Measurements from ENCODE around the gene SHMT1.

SHMT1 gene

GRCh38 chr17:18324140-18325050 lies 39.0 kb downstream of the SHMT1 start:
- Mint-ChIP-seq H3K4me1 (peaks cover 11% of the 10 kb centered on the region), H3K27ac (no peak overlapping the region), H3K36me3 (ENCODE audit: low read depth) (peaks cover 59% of the 10 kb centered on the region), H3K9me3 (no peaks in the 10 kb centered on the region), H3K27me3 (ENCODE audit: low read depth) (no peaks in the 10 kb centered on the region), H3K4me3 (no peak overlapping the region)
- TF ChIP-seq, protein P1, sequence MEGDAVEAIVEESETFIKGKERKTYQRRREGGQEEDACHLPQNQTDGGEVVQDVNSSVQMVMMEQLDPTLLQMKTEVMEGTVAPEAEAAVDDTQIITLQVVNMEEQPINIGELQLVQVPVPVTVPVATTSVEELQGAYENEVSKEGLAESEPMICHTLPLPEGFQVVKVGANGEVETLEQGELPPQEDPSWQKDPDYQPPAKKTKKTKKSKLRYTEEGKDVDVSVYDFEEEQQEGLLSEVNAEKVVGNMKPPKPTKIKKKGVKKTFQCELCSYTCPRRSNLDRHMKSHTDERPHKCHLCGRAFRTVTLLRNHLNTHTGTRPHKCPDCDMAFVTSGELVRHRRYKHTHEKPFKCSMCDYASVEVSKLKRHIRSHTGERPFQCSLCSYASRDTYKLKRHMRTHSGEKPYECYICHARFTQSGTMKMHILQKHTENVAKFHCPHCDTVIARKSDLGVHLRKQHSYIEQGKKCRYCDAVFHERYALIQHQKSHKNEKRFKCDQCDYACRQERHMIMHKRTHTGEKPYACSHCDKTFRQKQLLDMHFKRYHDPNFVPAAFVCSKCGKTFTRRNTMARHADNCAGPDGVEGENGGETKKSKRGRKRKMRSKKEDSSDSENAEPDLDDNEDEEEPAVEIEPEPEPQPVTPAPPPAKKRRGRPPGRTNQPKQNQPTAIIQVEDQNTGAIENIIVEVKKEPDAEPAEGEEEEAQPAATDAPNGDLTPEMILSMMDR (IDR thresholded peaks at IDR 0.05; ENCODE audit: unreplicated experiment in 3 of 3): no peak

GRCh38 chr17:18323507-18324139 lies 39.7 kb downstream of the SHMT1 start:
- Mint-ChIP-seq H3K4me1 (peaks cover 18% of the 10 kb centered on the region), H3K36me3 (ENCODE audit: low read depth) (peaks cover 53% of the 10 kb centered on the region), H3K27ac (no peak overlapping the region), H3K9me3 (no peaks in the 10 kb centered on the region), H3K27me3 (ENCODE audit: low read depth) (no peaks in the 10 kb centered on the region), H3K4me3 (no peak overlapping the region)
- TF ChIP-seq, protein P1 (IDR thresholded peaks at IDR 0.05; ENCODE audit: unreplicated experiment in 3 of 3): no peak

DNA sequence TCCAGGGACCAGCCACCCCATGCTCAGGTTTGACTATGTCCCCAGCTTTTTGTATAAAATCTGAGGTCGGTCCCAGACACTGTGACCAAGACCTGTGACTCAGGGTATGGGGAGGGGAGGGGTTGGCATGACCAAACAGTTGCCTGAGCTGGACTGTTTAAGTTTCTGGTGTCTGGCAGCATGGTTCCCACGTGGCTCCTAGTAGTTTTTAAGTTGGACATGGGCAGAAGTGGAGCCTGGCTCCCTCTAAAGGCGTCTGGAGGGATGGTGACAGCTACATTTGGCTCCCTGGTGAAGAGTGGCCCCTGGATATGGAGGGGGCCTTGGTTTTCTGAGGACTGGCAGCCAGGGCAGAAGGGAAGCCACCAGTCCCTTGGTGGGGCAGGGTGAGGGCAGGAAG lies 40.3 kb downstream of the SHMT1 start:
- Mint-ChIP-seq H3K27me3 (ENCODE audit: low read depth) (no peaks in the 10 kb centered on the region), H3K4me1 (peaks cover 22% of the 10 kb centered on the region), H3K9me3 (no peaks in the 10 kb centered on the region), H3K27ac (no peak overlapping the region), H3K4me3 (no peak overlapping the region), H3K36me3 (ENCODE audit: low read depth) (peaks cover 53% of the 10 kb centered on the region)
- TF ChIP-seq, protein P1 (IDR thresholded peaks at IDR 0.05; ENCODE audit: unreplicated experiment in 3 of 3): no peak

GRCh38 chr17:18322522-18322921 lies 40.8 kb downstream of the SHMT1 start:
- TF ChIP-seq, protein P1 (IDR thresholded peaks at IDR 0.05; ENCODE audit: unreplicated experiment in 3 of 3): no peak
- H3K27ac Mint-ChIP-seq: no peak overlapping the region
- peaks cover 25% of the 10 kb centered on the region for H3K4me1 Mint-ChIP-seq
- no peaks in the 10 kb centered on the region for H3K9me3 Mint-ChIP-seq
- H3K27me3 Mint-ChIP-seq (ENCODE audit: low read depth): no peaks in the 10 kb centered on the region
- peaks cover 51% of the 10 kb centered on the region for H3K36me3 Mint-ChIP-seq (ENCODE audit: low read depth)
- no peak overlapping the region for H3K4me3 Mint-ChIP-seq

DNA sequence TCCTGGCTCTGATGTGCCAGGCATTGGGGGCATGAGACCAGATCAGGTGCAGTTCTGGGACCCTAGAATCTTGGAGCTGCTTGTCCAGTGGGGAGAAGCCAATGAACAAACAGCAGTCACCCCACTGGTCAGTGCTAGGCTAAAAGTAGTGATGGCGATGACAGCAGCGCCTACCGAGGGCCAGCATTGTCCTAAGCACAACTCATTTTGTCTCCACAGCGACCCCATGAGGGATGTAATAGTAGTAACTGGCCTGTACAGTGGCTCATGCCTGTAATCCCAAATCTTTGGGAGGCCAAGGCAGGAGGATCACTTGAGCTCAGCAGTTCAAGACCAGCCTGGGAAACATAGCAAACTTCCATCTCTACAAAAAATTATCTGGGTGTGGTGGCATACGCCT lies 42.0 kb downstream of the SHMT1 start:
- Mint-ChIP-seq H3K4me1 (peaks cover 37% of the 10 kb centered on the region), H3K9me3 (no peaks in the 10 kb centered on the region), H3K4me3 (no peak overlapping the region), H3K27me3 (ENCODE audit: low read depth) (no peaks in the 10 kb centered on the region), H3K27ac (no peak overlapping the region), H3K36me3 (ENCODE audit: low read depth) (peaks cover 56% of the 10 kb centered on the region)
- TF ChIP-seq, protein P1 (IDR thresholded peaks at IDR 0.05; ENCODE audit: unreplicated experiment in 3 of 3): no peak

All from nephron (organoid).